NK-92 (cell line): Measurements from ENCODE around the gene GABARAPL1.

ENCODE experiments used
- DNase-seq: peaks from one replicate; lab custom pipeline; 2025; ENCODE audit not compliant: unreplicated experiment; lab: John Stamatoyannopoulos, UW

The GABARAPL1 gene

DNA sequence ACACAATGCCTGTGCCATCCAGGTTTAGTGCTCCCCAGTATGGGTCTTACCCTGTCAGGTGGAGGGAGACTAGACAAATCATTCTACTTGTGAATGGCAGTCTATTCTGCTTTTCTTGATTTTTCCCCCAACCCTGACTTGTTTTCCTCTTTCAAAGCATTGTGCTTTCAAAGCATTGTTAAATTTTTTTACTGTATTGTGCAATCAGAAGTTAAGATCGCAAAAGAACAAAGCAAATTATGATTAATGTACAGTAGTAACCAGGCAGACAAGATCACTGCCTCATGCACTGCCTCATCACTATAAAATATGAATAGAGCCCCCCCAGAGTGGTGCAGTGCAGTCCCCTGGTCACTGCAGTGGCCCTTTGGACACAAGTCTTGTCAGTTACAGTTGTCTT, 14.1 kb downstream of the GABARAPL1 start:
- no peak for DNase-seq

DNA sequence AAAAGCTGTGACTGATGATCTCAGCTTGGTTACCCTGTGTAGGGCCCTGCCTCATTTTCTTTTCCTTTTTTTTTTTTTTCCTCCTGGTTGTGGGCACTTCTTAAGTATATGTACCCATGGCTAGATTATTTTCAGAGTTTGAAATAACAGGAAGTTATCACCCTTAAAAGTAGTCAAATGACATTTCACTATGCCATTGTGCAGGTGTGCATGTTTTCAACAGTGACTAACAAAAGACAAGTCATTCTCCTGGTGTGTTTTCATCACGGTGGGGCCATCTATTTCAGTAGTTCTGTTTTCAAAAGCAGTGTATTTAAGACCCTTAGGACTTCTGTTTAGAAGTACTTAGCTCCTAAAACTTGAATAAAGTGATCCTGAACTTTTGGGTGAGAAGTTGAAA, 15.0 kb downstream of the GABARAPL1 start:
- DNase-seq = no peak

DNA sequence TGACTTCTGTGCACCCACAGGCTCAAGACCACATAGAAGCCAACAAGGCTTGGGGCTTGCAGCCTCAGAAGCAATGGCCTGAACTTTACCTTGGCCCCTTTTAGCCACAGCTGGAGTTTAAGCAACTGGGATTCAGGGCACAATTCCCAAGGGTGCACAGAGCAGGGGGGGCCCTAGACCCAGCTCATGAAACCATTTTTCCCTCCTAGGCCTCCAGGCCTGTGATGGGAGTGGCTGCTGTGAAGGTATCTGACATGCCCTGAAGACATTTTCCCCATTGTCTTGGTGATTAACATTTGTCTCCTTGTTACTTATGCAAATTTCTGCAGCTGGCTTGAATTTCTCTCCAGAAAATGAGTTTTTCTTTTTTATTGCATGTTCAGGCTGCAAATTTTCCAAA, 21.9 kb downstream of the GABARAPL1 start:
- no peak for DNase-seq

DNA sequence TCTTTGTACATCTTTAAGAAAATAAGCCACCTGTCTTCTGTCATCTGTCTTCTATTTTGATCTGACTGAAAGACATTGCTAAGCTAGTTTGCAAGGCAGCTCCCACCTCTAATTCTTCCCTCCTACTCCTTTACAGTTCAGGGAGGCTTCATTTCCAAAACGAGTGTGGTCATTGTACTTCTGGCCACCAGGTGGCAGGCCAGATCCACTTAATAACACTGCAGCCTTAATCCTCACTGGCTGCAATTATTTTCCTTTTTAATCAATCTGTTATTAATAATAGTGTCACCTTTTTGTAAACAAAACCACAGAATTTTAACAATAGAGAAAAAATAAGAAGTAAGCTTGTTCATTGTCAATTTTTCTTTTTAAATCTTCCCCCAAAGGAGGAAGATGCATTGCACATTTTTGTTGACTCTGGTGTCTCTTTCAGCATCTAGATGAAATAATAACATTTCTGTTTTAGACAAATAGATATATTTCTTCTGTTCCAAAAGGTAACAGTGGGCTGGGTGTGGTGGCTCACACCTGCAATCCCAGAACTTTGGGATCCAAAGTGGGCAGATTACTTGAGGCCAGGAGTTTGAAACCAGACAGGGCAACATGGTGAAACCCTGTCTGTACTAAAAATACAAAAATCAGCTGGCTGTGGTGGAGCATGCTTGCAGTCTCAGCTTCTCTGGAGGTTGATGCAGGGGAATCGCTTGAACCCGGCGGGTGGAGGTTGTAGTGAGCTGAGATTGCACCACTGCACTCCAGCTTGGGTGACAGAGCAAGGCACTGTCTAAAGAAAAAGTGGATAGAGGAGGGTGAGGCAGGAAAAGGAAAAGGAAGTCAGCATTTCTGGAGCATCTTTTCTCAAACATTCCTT, 23.3 kb downstream of the GABARAPL1 start:
- DNase-seq = no peak

DNA sequence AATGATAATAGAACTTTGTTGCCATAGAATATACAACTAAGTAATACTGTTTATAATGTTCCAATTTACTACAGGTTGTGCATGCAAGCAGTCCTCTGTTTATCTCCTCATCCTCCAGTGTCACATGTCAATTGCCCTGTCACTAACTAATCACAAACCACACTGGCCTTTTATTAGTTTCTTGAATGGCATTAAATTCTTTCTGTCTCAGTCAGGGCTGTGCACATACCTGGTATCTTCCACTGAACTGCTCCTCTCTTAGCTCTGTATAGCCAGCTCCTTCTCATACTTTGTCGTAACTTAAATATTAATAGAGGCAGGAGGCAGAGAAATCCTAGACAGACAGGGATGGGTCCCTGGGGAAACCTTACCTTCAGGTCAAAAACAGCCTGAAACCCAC, 24.0 kb downstream of the GABARAPL1 start:
- no peak for DNase-seq

DNA sequence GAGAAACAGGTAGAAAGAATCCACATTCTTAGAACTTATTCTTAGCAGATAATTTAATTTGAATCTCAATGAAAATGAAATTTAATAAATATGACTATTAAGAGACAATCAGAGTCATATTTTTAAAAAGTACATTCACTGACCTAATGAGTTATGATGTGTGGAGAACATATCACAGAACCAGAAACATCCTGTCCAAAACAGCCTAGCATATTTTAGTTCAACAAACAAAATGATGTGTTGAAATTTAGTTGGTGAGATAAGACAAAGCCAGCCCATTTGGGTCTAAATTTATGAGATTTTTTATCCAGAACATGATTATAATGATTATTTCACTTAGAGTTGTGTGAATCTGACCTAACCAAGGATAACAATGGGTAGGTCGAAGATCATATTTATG, 25.8 kb downstream of the GABARAPL1 start:
- no peak for DNase-seq

DNA sequence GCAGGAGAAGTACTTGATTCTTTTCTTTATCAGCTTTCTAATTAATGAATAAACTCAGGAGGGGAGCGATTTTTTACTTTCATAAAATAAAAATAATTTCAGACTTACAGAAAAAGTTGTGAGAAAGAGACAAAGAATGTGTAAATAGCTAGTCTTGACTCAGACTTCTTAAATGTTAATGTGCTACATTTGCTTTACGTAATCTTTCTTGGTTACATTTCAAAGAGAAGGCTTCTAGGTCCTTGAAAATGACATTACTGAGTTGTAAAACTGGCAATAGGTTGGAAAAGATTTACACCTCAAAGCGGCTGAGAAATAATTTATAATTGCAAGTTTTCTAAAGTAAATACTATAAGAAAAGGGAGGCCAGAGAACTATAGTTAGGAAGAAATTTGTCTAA, 28.6 kb downstream of the GABARAPL1 start:
- DNase-seq = no peak

DNA sequence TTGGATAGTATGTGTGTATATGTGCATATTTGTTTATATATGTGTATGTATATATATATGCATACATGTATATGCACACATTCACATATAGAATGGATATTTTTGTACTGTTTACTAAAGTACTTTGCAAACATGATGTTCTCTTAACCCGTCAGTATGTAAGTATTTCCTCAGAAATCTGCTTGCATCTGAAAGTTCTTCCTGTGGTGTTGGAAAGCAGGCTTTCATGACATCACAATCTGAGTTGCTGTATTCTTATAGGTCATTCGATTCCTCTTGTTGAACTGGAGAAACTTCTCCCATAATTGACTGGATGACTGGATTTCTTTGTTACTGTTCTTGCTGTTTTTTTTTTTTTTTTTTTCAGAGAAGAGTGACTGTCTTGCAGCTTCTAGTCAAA, 29.1 kb downstream of the GABARAPL1 start:
- no peak for DNase-seq

DNA sequence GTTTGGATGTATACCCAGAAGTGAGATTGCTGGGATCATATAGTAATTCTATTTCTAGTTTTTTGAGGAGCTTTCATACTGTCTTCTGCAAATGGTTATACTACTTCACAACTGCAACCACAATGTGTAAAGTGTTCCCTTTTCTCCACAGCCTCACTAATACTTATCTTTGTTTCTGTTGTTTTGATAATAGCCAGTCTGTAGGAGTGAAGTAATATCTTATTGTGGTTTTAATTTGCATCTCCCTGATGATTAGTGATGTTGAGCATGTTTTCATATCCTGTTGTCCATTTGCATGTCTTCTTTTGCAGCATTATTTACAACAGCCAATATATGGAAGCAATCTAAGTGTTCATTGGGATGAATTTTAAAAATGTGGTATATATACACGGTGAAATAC, 29.9 kb downstream of the GABARAPL1 start:
- DNase-seq = no peak

DNA sequence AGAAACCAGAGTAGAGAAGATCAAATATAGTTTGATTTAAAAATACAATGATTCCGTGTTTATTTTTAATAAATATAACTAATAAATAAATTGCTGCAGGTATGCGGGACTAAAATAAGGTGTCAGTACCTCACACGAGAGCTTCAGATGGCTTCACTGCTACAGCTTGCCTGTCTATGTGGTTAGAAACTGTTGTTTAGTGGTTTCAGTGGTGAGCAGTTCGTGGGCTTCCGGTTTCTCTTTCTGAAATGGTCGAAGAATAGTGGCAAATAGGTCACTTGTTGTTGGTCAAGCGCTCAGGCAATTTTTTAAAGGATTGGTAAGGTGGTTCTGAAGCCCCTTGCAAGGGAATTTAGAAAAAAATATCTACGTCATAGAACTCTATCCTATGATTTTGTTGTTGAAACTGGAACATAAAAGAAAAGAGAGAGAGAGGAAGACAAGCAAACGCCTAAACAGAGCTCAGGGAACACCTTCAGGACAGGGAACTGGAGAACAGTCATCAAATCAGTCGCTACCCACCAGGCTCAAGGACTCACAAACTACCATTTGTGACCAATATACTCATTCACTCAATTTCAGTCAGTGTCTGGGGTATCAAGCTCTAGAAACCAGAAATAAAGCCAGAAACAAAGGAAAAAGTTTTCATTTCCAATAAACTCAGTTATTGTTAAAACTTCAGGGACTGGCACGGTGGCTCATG, 31.3 kb downstream of the GABARAPL1 start:
- peak; percentile 7 for DNase-seq

DNA sequence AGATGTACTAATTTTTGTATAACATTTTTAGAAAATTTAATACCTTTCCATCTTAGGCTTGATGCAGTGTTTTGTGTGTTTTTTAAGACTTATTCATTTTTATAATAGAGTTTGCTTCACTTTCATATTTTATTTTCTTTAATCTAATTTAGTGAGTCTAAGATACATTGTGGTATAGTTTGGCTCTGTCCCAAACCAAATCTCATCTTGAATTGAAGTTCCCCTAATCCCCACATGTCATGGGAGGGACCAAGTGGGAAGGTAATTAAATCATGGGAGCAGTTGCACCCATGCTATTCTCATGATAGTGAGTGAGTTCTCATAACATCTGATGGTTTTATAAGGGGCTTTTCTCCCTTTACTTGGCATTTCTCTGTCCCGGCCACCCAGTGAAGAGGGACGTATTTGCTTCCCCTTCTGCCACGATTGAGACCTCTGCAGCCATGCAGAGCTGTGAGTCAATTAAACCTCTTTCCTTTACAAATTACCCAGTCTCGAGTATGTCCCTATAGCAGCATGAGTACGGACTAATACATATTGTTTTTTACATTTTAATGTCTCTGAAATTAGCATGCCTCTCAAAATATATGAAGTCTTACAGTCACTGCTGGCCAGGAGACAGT, 34.9 kb downstream of the GABARAPL1 start:
- DNase-seq = no peak

DNA sequence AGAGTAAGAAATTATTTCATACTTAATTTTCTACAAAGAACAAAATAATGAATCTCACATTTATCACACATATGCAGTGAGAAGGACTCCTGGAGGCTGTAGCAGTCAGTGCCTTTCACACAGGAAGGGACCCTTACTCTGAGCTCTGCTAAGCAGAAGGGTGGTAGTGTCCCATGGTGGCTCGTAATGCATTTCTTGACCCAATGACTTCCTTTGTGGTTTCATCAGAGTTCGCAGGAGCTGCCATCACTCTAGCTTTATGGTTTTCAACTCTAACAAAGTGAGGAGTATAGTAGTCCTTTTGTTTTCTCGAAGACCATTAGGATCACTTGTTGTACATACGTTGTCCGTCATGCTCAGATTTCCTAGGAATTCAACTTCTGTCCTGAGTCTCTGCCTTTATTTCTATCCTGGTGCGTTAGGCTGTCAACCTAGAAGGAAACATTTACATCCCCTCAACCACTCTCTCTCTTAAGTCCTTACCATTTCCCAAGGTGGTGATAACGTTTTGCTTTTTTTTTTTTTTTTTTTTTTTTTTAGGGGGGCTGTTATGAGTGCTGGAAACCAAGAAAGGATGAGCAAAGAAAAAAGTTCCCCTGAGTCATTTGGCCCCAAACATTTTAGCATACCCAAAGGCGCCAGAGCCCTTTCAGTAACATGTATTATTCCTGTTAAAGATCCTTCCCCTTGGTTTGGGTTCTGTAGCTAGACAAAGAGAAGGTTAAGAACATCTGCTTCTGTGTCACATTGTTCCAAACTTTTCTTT, 37.2 kb downstream of the GABARAPL1 start:
- no peak for DNase-seq

DNA sequence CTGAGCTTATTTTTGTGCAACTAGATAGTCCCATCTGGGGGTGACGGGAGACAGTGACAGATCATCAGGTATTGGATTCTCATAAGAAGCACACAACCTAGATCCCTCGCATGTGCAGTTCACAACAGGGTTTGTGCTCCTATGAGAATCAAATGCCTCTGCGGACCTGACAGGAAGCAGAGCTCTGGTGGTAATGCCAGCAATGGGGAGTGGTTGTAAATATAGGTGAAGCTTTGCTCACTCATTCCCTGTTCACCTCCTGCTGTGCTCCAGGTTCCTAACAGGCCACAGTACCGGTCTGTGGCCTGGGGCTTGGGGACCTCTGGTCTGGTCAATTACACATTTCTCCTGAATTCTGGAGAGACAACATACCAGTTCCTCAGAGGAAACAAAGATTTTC, 39.0 kb downstream of the GABARAPL1 start:
- DNase-seq = no peak

DNA sequence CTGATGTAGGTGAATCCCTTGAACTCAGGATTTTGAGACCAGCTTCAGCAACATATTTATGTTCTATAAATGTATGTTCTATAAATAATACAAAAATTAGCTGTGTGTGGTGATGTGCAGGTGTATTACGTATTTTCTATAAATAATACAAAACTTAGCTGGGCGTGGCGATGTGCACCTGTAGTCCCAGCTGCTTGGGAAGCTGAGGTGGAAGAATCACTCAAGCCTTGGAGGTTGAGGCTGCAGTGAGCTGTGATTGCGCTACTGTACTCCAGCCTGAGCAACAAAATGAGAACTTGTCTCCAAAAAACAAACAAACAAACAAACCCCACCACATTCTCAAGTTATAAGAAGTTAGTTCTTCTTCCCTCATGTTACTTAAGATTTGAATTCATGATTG, 39.5 kb downstream of the GABARAPL1 start:
- no peak for DNase-seq

DNA sequence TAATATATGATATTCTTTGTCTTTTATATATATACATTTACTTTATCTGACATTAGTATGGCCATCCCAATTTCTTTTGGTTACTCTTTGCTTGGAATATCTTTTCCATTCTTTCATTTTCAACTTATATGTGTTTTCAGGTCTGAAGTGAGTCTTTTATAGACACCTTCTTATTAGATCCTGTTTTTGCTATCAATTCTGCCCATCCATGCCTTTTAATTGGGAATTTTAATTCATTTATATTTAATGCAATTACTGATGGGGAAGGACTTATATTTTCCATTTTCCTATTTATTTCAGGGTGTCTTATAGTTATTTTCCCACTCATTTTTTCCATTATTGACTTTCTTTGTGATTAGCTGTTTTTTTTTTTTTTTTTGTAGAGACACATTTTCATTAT, 43.4 kb downstream of the GABARAPL1 start:
- no peak for DNase-seq

DNA sequence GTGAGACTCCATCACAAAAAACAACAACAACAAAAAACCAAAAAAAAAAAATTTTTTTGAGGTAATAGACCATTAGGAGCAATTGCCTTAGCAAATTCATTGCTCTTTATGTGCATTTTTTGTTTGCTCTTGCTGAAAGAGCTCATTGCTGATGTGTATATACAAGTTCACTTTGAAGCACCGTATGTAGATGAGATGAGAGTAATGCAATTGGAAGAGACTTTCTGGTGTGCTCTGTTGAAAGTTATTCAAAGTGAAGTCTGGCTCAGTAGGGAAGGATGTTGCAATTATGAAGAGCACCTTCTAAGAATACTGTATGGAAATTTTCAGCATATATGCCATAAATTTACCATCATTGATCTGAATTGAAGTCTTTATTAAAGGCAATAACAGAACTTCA, 48.2 kb downstream of the GABARAPL1 start:
- DNase-seq = no peak

DNA sequence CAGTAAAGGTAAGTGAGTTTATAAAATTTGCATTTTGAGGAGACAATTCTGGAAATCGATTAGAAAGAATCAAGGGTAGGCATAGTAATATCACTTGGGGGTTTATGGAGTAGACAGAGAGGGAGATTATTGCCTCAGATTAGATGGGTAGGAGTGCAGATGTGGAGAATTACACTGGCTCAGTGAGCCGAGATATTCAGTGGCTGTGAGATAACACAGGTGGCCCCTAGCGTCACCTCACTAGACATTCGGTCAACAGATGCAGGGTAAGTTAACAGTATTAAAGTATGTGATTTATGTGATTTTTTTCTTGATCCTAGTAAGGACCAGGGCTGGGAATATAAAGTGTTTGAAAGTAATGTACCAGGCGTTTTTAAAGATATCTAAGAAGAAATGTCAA, 55.4 kb downstream of the GABARAPL1 start:
- no peak for DNase-seq

DNA sequence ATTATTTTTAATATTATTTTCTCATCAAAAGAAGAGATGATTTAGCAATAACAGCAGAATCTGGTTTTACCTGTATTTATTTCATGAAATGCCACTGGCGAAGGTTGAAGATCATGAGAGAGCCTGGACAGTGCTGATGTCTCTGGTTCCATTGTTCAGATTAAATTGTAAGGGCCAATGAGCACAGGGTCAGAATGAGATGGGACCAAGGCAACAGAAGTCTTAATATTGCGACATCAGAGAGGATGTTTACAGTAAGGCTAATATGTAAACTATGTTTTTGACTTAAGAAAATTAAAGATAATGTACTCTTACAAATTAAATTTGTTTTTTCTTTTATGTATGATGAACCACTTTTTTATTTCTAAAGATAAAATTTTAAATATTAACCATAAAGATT, 59.8 kb downstream of the GABARAPL1 start:
- DNase-seq = no peak
